HCT116 (cell line): ENCODE results near the gene GRIK1. TPM values are rescaled to one million over a fixed set of nuclear protein-coding genes. Genes with fewer than 3 reads are reported as not detected.

Experiments used
- ATAC-seq: fragments of 200-7000 bp; cut with Tn5 transposase; 2 replicates; pipeline ENCODE4 v1.9.1; 2020; ENCODE audit warnings: mild to moderate bottlenecking, moderate library complexity
- BruUV-seq: library from RNA; stranded (reverse); fragments of 400-500 nt; replicated peaks from 2 replicates; lab custom pipeline; 2021; lab: Mats Ljungman, UMichigan
- CTCF ChIA-PET: fragments of 300-600 bp; sonication (Branson Sonifier 250); formaldehyde crosslinking; loops from one replicate; lab custom pipeline; 2021; ENCODE audit warnings: antibody characterized with exemption; lab: Charles Lee
- POLR2A ChIA-PET: fragments of 300-600, 350-600 bp; sonication (Branson Sonifier 250); formaldehyde crosslinking; loops from one replicate; lab custom pipeline; 2021; ENCODE audit warnings: antibody characterized with exemption; lab: Charles Lee
- RAD21 ChIA-PET, 2 experiments: fragments of 300-600 bp; sonication (Branson Sonifier 250); formaldehyde crosslinking; loops; one replicate each; lab custom pipeline; 2023; ENCODE audit warnings: low total read pairs in 2 of 2; ENCODE audit not compliant: uncharacterized antibody in 2 of 2, unreplicated experiment in 2 of 2, low non-redundant PET in 1 of 2; lab: Charles Lee
- DNase-seq: peaks from one replicate; pipeline ENCODE4 v3.0.0-alpha.2; 2010; ENCODE audit warnings: low read depth, low spot score
- H2AFZ ChIP-seq: fragments of 200-600 bp; shearing (Covaris generic), sonication (generic); 2 replicates; pipeline ENCODE4 v1.6.1; 2017; ENCODE audit warnings: low read depth, mixed run types, mixed read lengths, antibody characterized with exemption, low read length; ENCODE audit not compliant: poor library complexity, severe bottlenecking
- H3K27ac ChIP-seq: 2 replicates; pipeline ENCODE4 v1.5.1; 2012; ENCODE audit warnings: low read depth, low read length
- H3K27me3 ChIP-seq: fragments of 200-600 bp; sonication (generic); 2 replicates; pipeline ENCODE4 v1.6.1; 2016; ENCODE audit warnings: mixed run types, low read length, mixed read lengths; ENCODE audit not compliant: insufficient read depth
- H3K36me3 ChIP-seq, 2 experiments: fragments of 200-500 bp in 1 of 2; fragments of 200-600 bp in 1 of 2; sonication (Bioruptor generic) in 1 of 2; sonication (generic) in 1 of 2; 2 replicates each; pipeline versions ENCODE4 v1.5.1 to v1.6.1; 2014 to 2016; ENCODE audit warnings: low read length in 2 of 2, inconsistent platforms in 1 of 2, mixed read lengths in 1 of 2, mixed run types in 1 of 2; ENCODE audit not compliant: insufficient read depth in 2 of 2, control insufficient read depth in 1 of 2
- H3K4me1 ChIP-seq, 2 experiments: fragments of 200-600 bp in 1 of 2; sonication (generic) in 1 of 2; 2 replicates each; pipeline versions ENCODE4 v1.5.1 to v1.6.1; 2012 to 2017; ENCODE audit warnings: low read length in 2 of 2, inconsistent platforms in 1 of 2, mild to moderate bottlenecking in 1 of 2, mixed read lengths in 1 of 2, mixed run types in 1 of 2, moderate library complexity in 1 of 2; ENCODE audit not compliant: insufficient read depth in 2 of 2, control insufficient read depth in 1 of 2
- H3K4me2 ChIP-seq: fragments of 200-600 bp; sonication (generic); 2 replicates; pipeline ENCODE4 v1.6.1; 2017; ENCODE audit warnings: mixed run types, low read length, mixed read lengths
- H3K4me3 ChIP-seq, 2 experiments: fragments of 200-600 bp in 1 of 2; sonication (generic) in 1 of 2; replicated peaks in 1 of 2; 2 replicates each; pipeline ENCODE4 v1.5.1; 2011 to 2016; ENCODE audit warnings: low read length in 2 of 2, control low read depth in 1 of 2, low read depth in 1 of 2, mild to moderate bottlenecking in 1 of 2, mixed read lengths in 1 of 2, mixed run types in 1 of 2
- H3K79me2 ChIP-seq: fragments of 200-600 bp; sonication (generic); 2 replicates; pipeline ENCODE4 v1.6.1; 2017; ENCODE audit warnings: mild to moderate bottlenecking, mixed run types, low read length, moderate library complexity, mixed read lengths; ENCODE audit not compliant: insufficient read depth
- H3K9ac ChIP-seq: fragments of 200-600 bp; sonication (generic); 2 replicates; pipeline ENCODE4 v1.6.1; 2016; ENCODE audit warnings: low read length, mixed read lengths
- H3K9me2 ChIP-seq: fragments of 200-600 bp; sonication (generic), shearing (Covaris generic); 2 replicates; pipeline ENCODE4 v1.6.1; 2017; ENCODE audit warnings: mixed run types, mild to moderate bottlenecking, moderate library complexity; ENCODE audit not compliant: insufficient read depth
- H3K9me3 ChIP-seq, 2 experiments: fragments of 200-500 bp in 1 of 2; fragments of 200-600 bp in 1 of 2; sonication (Bioruptor generic) in 1 of 2; sonication (generic) in 1 of 2; 2 replicates each; pipeline ENCODE4 v1.6.1; 2014 to 2017; ENCODE audit warnings: low read length in 2 of 2, mixed read lengths in 2 of 2, inconsistent platforms in 1 of 2, low read depth in 1 of 2, mild to moderate bottlenecking in 1 of 2, mixed run types in 1 of 2, moderate library complexity in 1 of 2; ENCODE audit not compliant: control insufficient read depth in 1 of 2, insufficient read depth in 1 of 2
- H4K20me1 ChIP-seq: fragments of 200-600 bp; sonication (generic), shearing (Covaris generic); 2 replicates; pipeline ENCODE4 v1.6.1; 2017; ENCODE audit warnings: mixed run types, mild to moderate bottlenecking, moderate library complexity; ENCODE audit not compliant: insufficient read depth
- CTCF ChIP-seq, 3 experiments: fragments of 200-600 bp in 1 of 3; sonication (generic) in 1 of 3; IDR thresholded peaks in 2 of 3; conservative IDR thresholded peaks in 1 of 3; 2 replicates each; pipeline ENCODE4 v1.5.1; 2012 to 2017; ENCODE audit warnings: low read depth in 2 of 3, low read length in 2 of 3, antibody characterized with exemption in 1 of 3, borderline replicate concordance in 1 of 3, control low read depth in 1 of 3, mild to moderate bottlenecking in 1 of 3, mixed read lengths in 1 of 3, mixed run types in 1 of 3, moderate library complexity in 1 of 3; ENCODE audit not compliant: insufficient read depth in 1 of 3
- EZH2 ChIP-seq: fragments of 200-600 bp; sonication (generic); IDR thresholded peaks from 2 replicates; pipeline ENCODE4 v1.6.1; 2017; ENCODE audit warnings: antibody characterized with exemption, mixed run types
- EZH2phosphoT487 ChIP-seq: fragments of 200-600 bp; IDR thresholded peaks from 2 replicates; pipeline ENCODE4 v1.6.1; 2018; ENCODE audit warnings: antibody characterized with exemption, borderline replicate concordance
- FOSL1 ChIP-seq: IDR thresholded peaks from 2 replicates; pipeline ENCODE4 v1.6.1; 2012; ENCODE audit warnings: low read depth
- JUND ChIP-seq: IDR thresholded peaks from 2 replicates; pipeline ENCODE4 v1.6.1; 2012
- POLR2A ChIP-seq: IDR thresholded peaks from 2 replicates; pipeline ENCODE4 v1.7.0; 2011; ENCODE audit warnings: borderline replicate concordance; ENCODE audit not compliant: insufficient read depth, insufficient read length; ENCODE audit errors: extremely low read depth
- POLR2AphosphoS5 ChIP-seq: IDR thresholded peaks from 2 replicates; pipeline ENCODE4 v1.6.1; 2011; ENCODE audit warnings: mild to moderate bottlenecking, low read depth, low read length, moderate library complexity
- RAD21 ChIP-seq: IDR thresholded peaks from 2 replicates; pipeline ENCODE4 v1.6.1; 2012; ENCODE audit warnings: low read depth, mild to moderate bottlenecking
- SIN3A ChIP-seq: IDR thresholded peaks from 2 replicates; pipeline ENCODE4 v1.6.1; 2012; ENCODE audit warnings: low read depth
- TCF7L2 ChIP-seq: IDR thresholded peaks from 2 replicates; pipeline ENCODE4 v1.7.0; 2011; ENCODE audit warnings: borderline replicate concordance, inconsistent platforms; ENCODE audit not compliant: insufficient read depth, insufficient read length; ENCODE audit errors: extremely low read depth
- YY1 ChIP-seq: IDR thresholded peaks from 2 replicates; pipeline ENCODE4 v1.6.1; 2011; ENCODE audit warnings: low read length, low read depth, moderate library complexity, mild to moderate bottlenecking; ENCODE audit not compliant: insufficient replicate concordance; ENCODE audit errors: extremely low read depth
- ZFX ChIP-seq: fragments of 450-650 bp; IDR thresholded peaks from 2 replicates; pipeline ENCODE4 v1.6.1; 2017
- ZNF274 ChIP-seq: fragments of 200-500 bp; sonication (Bioruptor generic); IDR thresholded peaks from 2 replicates; pipeline ENCODE4 v1.6.1; 2014; ENCODE audit warnings: mild to moderate bottlenecking, low read depth, low read length, inconsistent platforms
- intact Hi-C: fragments of 100-400 bp; cut with micrococcal nuclease; formaldehyde crosslinking; loops from 2 replicates; pipeline ENCODE4 v1.10.0; 2022
- total RNA-seq: library from RNA; stranded (reverse); gene quantifications from one replicate; pipeline ENCODE4 v1.2.1, GENCODE V29; 2021; ENCODE audit not compliant: unreplicated experiment
- TF ChIP-seq, protein P1 (sequence below): IDR thresholded peaks from 2 replicates; pipeline ENCODE4 v1.6.1; 2011; ENCODE audit warnings: mild to moderate bottlenecking, low read length, moderate library complexity; ENCODE audit not compliant: insufficient replicate concordance; ENCODE audit errors: extremely low read depth
- TF ChIP-seq, protein P2 (sequence below): IDR thresholded peaks from 2 replicates; pipeline ENCODE4 v1.6.1; 2012
- TF ChIP-seq, protein P3 (sequence below): IDR thresholded peaks from 2 replicates; pipeline ENCODE4 v1.6.1; 2012; ENCODE audit warnings: low read depth
- TF ChIP-seq, protein P4 (sequence below): IDR thresholded peaks from 2 replicates; pipeline ENCODE4 v1.6.1; 2012

Gene GRIK1
- total RNA-seq, 1 experiment from 2014 or later = not detected

DNA sequence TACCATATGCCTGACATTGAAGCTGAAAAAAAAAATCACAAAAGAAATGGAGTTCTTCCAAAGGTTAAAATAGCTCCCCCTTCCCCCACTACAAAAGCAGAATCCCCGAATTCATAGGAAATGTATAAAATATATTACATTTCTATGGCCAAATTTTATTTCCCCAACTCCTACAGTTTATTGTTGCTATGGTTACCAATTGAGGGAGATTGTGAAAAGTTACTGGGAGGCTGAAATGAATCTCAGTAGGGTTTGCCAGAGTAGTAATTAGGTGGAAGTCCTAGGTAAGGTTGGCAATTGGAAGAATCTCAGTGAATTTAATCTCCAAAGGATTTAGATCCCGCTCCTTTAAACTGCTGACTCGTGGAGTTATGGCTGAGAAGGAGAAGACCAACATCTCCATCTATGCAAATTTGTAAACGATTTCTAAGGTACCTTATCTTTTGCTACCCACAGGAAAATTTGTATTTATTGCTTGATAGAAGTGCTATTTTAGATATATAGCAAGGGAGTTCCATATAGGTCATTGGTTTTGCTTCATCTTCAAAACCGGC lies 359.0 kb downstream of the GRIK1 start:
- TF ChIP-seq YY1 (no peak), RAD21 (no peak), CTCF (IDR thresholded peaks at IDR 0.05 in 2 of 3, conservative IDR thresholded peaks at IDR 0.05 in 1 of 3; ENCODE audit: borderline replicate concordance in 1 of 3, insufficient read depth in 1 of 3, low read depth in 2 of 3, low read length in 2 of 3) (no peak), TCF7L2 (no peak), SIN3A (no peak), POLR2A (no peak), ZFX (no peak), JUND (no peak), POLR2AphosphoS5 (no peak), EZH2 (no peak), FOSL1 (no peak), EZH2phosphoT487 (no peak), ZNF274 (no peak)
- TF ChIP-seq, protein P1, sequence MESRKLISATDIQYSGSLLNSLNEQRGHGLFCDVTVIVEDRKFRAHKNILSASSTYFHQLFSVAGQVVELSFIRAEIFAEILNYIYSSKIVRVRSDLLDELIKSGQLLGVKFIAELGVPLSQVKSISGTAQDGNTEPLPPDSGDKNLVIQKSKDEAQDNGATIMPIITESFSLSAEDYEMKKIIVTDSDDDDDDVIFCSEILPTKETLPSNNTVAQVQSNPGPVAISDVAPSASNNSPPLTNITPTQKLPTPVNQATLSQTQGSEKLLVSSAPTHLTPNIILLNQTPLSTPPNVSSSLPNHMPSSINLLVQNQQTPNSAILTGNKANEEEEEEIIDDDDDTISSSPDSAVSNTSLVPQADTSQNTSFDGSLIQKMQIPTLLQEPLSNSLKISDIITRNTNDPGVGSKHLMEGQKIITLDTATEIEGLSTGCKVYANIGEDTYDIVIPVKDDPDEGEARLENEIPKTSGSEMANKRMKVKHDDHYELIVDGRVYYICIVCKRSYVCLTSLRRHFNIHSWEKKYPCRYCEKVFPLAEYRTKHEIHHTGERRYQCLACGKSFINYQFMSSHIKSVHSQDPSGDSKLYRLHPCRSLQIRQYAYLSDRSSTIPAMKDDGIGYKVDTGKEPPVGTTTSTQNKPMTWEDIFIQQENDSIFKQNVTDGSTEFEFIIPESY = no peak
- TF ChIP-seq, protein P2, sequence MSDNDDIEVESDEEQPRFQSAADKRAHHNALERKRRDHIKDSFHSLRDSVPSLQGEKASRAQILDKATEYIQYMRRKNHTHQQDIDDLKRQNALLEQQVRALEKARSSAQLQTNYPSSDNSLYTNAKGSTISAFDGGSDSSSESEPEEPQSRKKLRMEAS = no peak
- TF ChIP-seq, protein P3, sequence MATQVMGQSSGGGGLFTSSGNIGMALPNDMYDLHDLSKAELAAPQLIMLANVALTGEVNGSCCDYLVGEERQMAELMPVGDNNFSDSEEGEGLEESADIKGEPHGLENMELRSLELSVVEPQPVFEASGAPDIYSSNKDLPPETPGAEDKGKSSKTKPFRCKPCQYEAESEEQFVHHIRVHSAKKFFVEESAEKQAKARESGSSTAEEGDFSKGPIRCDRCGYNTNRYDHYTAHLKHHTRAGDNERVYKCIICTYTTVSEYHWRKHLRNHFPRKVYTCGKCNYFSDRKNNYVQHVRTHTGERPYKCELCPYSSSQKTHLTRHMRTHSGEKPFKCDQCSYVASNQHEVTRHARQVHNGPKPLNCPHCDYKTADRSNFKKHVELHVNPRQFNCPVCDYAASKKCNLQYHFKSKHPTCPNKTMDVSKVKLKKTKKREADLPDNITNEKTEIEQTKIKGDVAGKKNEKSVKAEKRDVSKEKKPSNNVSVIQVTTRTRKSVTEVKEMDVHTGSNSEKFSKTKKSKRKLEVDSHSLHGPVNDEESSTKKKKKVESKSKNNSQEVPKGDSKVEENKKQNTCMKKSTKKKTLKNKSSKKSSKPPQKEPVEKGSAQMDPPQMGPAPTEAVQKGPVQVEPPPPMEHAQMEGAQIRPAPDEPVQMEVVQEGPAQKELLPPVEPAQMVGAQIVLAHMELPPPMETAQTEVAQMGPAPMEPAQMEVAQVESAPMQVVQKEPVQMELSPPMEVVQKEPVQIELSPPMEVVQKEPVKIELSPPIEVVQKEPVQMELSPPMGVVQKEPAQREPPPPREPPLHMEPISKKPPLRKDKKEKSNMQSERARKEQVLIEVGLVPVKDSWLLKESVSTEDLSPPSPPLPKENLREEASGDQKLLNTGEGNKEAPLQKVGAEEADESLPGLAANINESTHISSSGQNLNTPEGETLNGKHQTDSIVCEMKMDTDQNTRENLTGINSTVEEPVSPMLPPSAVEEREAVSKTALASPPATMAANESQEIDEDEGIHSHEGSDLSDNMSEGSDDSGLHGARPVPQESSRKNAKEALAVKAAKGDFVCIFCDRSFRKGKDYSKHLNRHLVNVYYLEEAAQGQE = no peak
- TF ChIP-seq, protein P4, sequence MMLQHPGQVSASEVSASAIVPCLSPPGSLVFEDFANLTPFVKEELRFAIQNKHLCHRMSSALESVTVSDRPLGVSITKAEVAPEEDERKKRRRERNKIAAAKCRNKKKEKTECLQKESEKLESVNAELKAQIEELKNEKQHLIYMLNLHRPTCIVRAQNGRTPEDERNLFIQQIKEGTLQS = no peak
- TF ChIP-seq, all 23 proteins: peak for 0
- Histone ChIP-seq H3K36me3 (no peaks in the 10 kb centered on the region), H3K79me2 (no peaks in the 10 kb centered on the region), H3K4me2 (no peak overlapping the region), H3K9me3 (no peaks in the 10 kb centered on the region), H3K27me3 (no peaks in the 10 kb centered on the region), H3K9me2 (no peaks in the 10 kb centered on the region), H3K27ac (no peak overlapping the region), H3K9ac (no peak overlapping the region), H4K20me1 (no peaks in the 10 kb centered on the region), H2AFZ (no peak overlapping the region), H3K4me1 (no peaks in the 10 kb centered on the region), H3K4me3 (no peak overlapping the region)
- BruUV-seq = no TSS peak
- ChIA-PET POLR2A (no interaction called here), CTCF (no interaction called here), RAD21 (no interaction called here)
- DNase-seq (no peak), ATAC-seq (no peak)
- intact Hi-C loops = no loop called here
